ENCODE results near the gene NUPR1.
"Not testable (repeated sequence)": the region's sequence is repeated elsewhere in the genome, so short reads cannot be mapped to it uniquely, and the experiment has no call there.

NUPR1 gene

GRCh38 chr16:28497386-28497785, 41.4 kb downstream of the NUPR1 start:
- DNase-seq: no peak

- no peak for DNase-seq
These were observed 41.9 kb downstream of the NUPR1 start for GRCh38 chr16:28496844-28497243.

GRCh38 chr16:28495795-28496749, 42.7 kb downstream of the NUPR1 start:
- DNase-seq: no peak

DNA sequence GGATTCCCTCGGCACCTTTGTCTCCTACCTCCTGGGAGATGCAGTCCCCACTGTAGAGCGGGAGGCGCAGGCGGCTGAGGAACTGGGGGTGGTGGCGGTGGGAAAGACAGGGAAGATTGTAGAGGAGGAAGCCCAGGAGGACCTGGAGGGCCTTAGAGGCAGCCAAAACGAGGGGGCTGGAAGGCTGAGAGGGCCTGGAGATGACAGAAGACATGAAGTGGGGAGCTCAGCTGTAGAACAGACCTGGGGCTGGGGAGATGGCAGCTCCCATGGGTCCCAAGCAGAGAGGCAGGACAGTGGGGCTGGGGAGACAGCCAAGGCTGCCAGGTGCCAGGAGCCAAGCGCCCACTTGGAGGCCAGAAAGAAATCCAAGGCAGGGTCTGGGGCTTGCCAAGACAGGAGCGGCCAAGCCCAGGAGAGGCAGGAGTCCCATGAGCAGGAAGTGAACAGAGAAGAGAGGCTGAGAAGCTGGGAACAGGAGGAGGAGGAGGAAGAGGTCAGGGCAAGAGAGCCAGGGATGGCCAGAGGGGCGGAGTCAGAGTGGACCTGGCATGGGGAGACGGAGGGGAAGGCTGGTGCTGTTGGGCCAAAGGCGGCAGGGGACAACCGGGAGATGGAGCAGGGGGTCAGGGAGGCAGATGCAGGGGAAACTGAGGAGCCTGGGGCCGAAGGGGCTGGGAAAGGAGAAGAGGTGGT, 43.5 kb downstream of the NUPR1 start:
- DNase-seq: no peak

DNA sequence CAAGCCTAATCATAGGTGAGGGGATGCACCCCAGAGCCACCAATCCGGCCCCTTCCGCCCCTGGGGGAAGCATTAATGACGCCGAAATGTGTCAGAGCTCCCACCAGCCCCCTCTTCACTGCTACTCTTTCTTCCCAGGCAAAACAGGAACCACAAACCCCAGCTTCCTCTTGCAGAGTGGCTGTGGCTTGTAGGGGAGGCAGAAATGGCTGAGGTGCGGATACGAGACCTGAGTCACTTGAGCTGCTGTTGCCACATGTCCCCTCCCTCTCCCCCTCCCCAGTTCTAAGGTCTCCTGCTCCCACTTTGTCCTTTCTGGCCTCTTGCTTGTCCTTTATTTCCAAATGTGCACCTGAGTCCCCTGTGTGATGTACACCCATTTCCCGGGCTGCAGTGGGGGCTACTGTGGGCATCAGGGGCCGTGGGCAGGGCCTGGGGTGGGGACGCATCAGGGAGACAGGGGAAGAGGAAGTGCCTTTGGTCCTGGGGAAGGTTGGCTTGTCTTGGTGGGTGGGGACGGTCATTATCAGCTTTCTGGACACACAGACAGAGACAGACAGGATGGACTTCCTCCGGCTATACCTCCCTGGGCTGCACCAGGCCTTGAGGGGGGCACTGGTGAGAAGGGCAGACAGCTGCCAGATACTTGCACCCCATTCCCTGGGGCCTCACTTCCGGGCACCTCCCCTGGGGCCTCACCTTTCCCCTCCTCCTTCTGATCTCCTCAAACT, 44.5 kb downstream of the NUPR1 start, which contains the start of gene APOBR:
Gene APOBR, plus strand, starts transcription at position 523 of the 731 bp plus-strand sequence. Its CDS starts 39 bp downstream, at position 562.
- no peak for DNase-seq

- DNase-seq: no peak
These were observed 46.3 kb downstream of the NUPR1 start for GRCh38 chr16:28492511-28492910.

GRCh38 chr16:28491970-28492474, 46.8 kb downstream of the NUPR1 start, which contains the start of gene CLN3:
CLN3 (minus strand) TSS chr16:28492074; CDS start chr16:28491759, 315 bp downstream.
- peak; percentile 71 for DNase-seq

DNA sequence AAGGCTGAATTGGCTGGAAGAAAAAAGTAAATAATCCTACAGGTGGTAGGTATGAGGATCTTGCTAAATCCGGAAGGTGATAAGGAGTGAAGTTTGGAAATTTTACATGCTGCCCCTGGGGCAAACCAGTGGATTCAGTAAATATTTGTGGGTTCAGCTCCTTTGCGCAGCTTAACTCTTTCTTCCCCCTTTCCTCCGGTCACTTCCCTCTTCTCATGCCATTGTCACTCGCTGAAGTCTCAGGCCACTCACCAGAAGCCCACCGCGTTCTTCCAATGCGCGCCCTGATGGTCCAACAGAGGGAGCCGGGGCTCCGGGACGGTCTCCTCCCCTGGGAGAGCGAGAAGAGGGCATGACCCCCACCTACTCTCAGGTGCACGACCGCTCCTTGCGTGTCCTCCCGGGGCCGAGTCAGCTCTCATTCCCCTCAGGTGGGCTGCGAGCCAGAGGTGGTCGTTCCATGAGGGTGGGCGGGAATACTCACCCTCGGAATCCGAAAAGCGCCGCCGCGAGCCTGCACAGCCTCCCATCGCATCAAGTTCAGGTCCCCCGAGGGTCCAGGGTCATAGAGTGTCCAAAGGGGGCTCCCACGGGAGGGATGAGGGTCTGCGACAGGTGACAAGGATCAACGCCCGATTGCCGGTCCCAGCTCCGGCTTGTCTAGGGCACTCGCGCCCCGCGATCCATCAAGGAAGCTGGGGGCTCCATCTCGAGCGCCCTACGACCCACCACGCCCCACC, 47.4 kb downstream of the NUPR1 start:
- no peak for DNase-seq

DNA sequence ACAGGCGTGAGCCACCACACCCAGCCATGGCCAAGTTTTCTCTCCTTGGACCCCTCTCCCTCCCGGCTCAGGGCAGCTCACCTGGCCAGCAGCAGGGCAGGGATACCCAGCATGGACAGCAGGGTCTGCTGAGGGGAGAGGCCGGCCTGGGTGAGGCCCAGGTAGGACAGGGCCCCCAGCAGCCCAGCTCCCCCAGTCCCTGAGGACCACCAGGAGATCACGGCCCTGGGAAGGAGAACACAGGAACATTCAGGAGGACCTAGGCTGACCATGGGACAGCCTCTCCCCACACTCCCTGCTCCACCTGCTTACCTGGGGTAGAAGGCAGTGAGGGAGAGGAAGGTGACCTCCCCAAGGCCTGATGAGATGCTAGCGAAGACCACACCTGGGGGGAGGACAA, 52.5 kb downstream of the NUPR1 start:
- no peak for DNase-seq

DNA sequence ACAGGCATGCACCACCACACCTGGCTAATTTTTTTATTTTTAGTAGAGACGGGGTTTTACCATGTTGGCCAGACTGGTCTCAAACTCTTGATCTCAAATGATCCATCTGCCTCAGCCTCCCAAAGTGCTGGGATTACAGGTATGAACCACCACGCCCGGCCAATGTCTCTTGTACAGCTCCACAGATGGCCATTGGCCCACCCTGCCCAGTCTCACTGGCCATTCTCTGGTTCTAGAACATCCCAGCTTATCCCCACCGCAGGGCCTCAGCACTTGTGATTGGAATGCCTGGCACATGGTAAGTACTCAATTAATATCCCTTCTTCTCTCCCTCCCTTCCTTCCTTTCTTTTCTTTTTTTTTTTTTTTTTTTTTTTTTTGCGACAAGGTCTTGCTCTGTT, 55.4 kb downstream of the NUPR1 start:
- not testable (repeated sequence) for DNase-seq

Measured in NCI-H1048 (cell line).